Kidney (tissue), 14 donors: Measurements from ENCODE around the gene ATP6V1G3. TPM values are rescaled to one million over a fixed set of nuclear protein-coding genes. Genes with fewer than 3 reads are reported as not detected.

ENCODE experiments used
- DNase-seq, 5 donors: peaks; one replicate each; pipeline ENCODE4 v3.0.0-alpha.2; 2013 to 2020
- FAIRE-seq: peaks from 2 replicates; lab custom pipeline; 2012; peaks lifted over from hg19 to GRCh38; lab: Jason Lieb, UNC
- H3K27ac ChIP-seq, 2 donors: one replicate each; pipeline ENCODE4 v1.7.0; 2013; ENCODE audit warnings: low read depth in 2 of 2, low read length in 2 of 2, inconsistent platforms in 1 of 2
- H3K27me3 ChIP-seq: one replicate; pipeline ENCODE4 v1.7.1; 2013; ENCODE audit warnings: low read length, inconsistent platforms; ENCODE audit not compliant: control insufficient read depth, insufficient read depth
- H3K36me3 ChIP-seq, 3 donors: one replicate each; pipeline versions ENCODE4 v1.7.0 to v1.7.1; 2013; ENCODE audit warnings: low read length in 3 of 3, control low read depth in 1 of 3, inconsistent platforms in 1 of 3; ENCODE audit not compliant: insufficient read depth in 3 of 3, control insufficient read depth in 2 of 3
- H3K4me1 ChIP-seq, 3 donors: one replicate each; pipeline versions ENCODE4 v1.7.0 to v1.7.1; 2013; ENCODE audit warnings: low read length in 3 of 3, inconsistent platforms in 1 of 3, low read depth in 1 of 3; ENCODE audit not compliant: control insufficient read depth in 2 of 3, insufficient read depth in 2 of 3
- H3K4me3 ChIP-seq, 3 donors: one replicate each; pipeline versions ENCODE4 v1.7.0 to v1.8.1; 2013; ENCODE audit warnings: low read length in 3 of 3, control low read depth in 1 of 3, inconsistent platforms in 1 of 3
- H3K9ac ChIP-seq, 3 donors: one replicate each; pipeline versions ENCODE4 v1.7.0 to v1.7.1; 2013; ENCODE audit warnings: low read length in 3 of 3, control low read depth in 1 of 3, inconsistent platforms in 1 of 3
- H3K9me3 ChIP-seq, 3 donors: one replicate each; pipeline versions ENCODE4 v1.7.0 to v1.7.1; 2013; ENCODE audit warnings: low read length in 3 of 3, control low read depth in 1 of 3, inconsistent platforms in 1 of 3; ENCODE audit not compliant: control insufficient read depth in 2 of 3, insufficient read depth in 1 of 3
- intact Hi-C: fragments of 100-400 bp; cut with DNase I; formaldehyde crosslinking; loops from one replicate; pipeline ENCODE4 v1.11.1; 2022
- polyA plus RNA-seq: library from polyadenylated mRNA; stranded (reverse); fragments of 350-450 nt; fragmentation: Illumina TruSeq; extraction: RNeasy Lipid Tissue Mini Kit (QIAGEN cat#74804); gene quantifications from one replicate; pipeline ENCODE4 v1.2.3, GENCODE V29; 2014; ENCODE audit warnings: low read depth, low replicate concordance; ENCODE audit not compliant: insufficient read depth
- total RNA-seq: library from RNA; stranded (reverse); fragmentation: NEBNext Ultra II Directional; extraction: Animal tissue kit (Norgen Biotek cat#: 25700); gene quantifications from one replicate; pipeline ENCODE4 v1.2.1, GENCODE V29; 2021
- TF ChIP-seq, protein P1 (sequence below): IDR thresholded peaks from 3 replicates; pipeline ENCODE4 v1.5.1; 2012; ENCODE audit warnings: mild to moderate bottlenecking, moderate library complexity, borderline replicate concordance; ENCODE audit not compliant: insufficient read depth; ENCODE audit errors: extremely low read depth
- donor health status: control.
- donor health status: control.
- donor health status: control.
- donor health status: control.
- donor health status: control.
- donor health status: DM: yes; HTN: yes; CAD: no.
- donor health status: Normal renal cell carcinoma (clear cell type).

ATP6V1G3 gene
- total and polyA plus RNA-seq, 2 donors from 2014 or later = 1.9 to 102 TPM

DNA sequence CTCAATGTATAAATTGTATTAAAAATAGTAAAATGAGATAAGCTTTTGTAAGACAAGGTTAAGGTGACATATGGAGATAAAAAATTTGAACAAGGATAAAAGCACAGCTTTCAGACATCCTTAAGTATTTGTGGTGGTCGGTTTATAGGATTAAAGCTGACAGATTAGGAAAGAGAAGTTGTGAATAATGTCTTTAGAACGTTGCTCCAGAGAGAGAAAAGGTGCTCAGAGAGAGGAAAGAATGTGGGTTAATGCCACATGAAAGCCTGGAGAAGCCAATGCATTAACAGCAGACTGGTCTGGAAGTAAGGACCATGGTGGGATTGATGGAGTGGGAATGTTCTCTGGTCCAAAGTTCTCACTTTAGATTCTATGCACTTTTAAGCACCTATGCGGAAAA, 44.8 kb downstream of the ATP6V1G3 start:
- Histone ChIP-seq H3K27ac (no peak overlapping the region), H3K27me3 (no peaks in the 10 kb centered on the region), H3K4me3 (no peak overlapping the region), H3K4me1 (no peaks in the 10 kb centered on the region), H3K9ac (no peak overlapping the region), H3K36me3 (no peaks in the 10 kb centered on the region), H3K9me3 (no peaks in the 10 kb centered on the region)
- intact Hi-C loops = no loop called here
- FAIRE-seq = no peak
- no peak for DNase-seq
- TF ChIP-seq, protein P1, sequence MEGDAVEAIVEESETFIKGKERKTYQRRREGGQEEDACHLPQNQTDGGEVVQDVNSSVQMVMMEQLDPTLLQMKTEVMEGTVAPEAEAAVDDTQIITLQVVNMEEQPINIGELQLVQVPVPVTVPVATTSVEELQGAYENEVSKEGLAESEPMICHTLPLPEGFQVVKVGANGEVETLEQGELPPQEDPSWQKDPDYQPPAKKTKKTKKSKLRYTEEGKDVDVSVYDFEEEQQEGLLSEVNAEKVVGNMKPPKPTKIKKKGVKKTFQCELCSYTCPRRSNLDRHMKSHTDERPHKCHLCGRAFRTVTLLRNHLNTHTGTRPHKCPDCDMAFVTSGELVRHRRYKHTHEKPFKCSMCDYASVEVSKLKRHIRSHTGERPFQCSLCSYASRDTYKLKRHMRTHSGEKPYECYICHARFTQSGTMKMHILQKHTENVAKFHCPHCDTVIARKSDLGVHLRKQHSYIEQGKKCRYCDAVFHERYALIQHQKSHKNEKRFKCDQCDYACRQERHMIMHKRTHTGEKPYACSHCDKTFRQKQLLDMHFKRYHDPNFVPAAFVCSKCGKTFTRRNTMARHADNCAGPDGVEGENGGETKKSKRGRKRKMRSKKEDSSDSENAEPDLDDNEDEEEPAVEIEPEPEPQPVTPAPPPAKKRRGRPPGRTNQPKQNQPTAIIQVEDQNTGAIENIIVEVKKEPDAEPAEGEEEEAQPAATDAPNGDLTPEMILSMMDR = no peak

DNA sequence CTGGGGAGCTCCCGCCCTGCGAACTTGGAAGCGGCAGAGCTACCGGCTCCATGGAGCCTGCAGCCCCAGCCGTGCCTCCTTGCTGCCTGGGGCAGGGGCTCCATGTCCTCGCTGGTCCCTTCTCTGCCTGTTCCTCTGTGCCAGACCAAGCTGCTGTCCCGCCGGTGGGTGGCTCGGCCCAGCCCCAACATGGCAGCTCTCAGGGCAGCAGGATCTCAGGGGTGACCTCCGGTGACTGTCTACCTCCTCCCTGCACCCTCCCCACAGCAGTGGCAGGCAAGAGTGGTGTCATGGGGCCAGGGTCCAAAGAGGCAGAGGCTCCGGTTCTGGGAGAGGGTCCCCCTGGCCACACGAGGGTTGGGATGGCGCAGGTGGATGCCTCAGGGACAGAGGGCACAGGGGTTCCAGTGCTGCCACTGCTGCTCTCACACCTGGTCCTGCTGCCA, 45.8 kb downstream of the ATP6V1G3 start:
- no peak overlapping the region for H3K4me3 ChIP-seq
- DNase-seq (peak in 1 of 5 donors; percentile 69), FAIRE-seq (no peak)
- no peaks in the 10 kb centered on the region for H3K4me1 ChIP-seq
- no peak overlapping the region for H3K27ac ChIP-seq
- no peaks in the 10 kb centered on the region for H3K36me3 ChIP-seq
- TF ChIP-seq, protein P1 = no peak
- no peak overlapping the region for H3K9ac ChIP-seq
- no peaks in the 10 kb centered on the region for H3K9me3 ChIP-seq
- H3K27me3 ChIP-seq = no peaks in the 10 kb centered on the region
- intact Hi-C loops = no loop called here

DNA sequence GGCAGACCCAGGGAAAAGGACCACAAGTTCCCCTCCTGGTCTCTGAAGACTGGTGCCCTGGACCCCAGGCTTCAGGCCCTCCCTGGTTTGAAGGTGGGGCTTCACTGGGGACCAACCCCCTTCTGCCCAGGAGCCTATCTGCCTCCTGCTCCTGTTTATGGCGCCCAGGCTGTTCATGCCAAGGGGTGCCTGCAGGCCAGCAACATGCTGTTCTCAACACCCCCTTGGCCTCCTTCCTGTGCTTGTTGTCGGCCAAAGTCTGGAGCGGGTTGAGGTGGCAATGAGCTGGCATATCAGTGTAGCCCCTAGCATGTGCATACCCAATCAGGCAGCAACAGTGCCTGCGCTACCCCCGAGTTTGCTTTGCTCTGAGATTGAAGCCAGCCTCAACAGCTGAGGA, 46.3 kb downstream of the ATP6V1G3 start:
- DNase-seq = peak in 1 of 5 donors; percentile 51
- TF ChIP-seq, protein P1 = no peak
- no peaks in the 10 kb centered on the region for H3K4me1 ChIP-seq
- no peaks in the 10 kb centered on the region for H3K9me3 ChIP-seq
- FAIRE-seq = no peak
- no peaks in the 10 kb centered on the region for H3K27me3 ChIP-seq
- no peaks in the 10 kb centered on the region for H3K36me3 ChIP-seq
- H3K9ac ChIP-seq = no peak overlapping the region
- H3K27ac ChIP-seq = no peak overlapping the region
- intact Hi-C loops = no loop called here
- H3K4me3 ChIP-seq = no peak overlapping the region

DNA sequence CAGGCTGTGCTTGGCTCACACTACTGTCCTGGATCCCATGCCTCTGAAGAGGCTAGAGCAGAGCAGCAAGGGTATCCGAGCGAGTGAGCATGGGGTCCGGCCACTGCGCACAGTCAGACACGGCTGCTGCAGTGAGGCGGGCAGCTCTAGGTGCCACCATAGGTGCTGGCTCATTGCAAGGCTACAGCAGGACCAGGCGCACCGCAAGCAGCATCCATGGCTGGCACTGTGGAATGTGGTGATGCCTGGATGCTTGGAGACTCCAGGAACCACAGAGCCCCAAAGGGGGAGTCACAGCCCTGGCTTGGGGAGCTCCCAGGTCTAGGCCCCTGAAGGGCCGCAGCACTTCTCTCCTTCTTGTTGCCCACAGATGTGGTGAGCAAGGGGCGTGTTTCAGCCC, 47.2 kb downstream of the ATP6V1G3 start:
- DNase-seq (peak in 1 of 5 donors; percentile 59), FAIRE-seq (no peak)
- H3K4me3 ChIP-seq = no peak overlapping the region
- intact Hi-C loops = no loop called here
- no peaks in the 10 kb centered on the region for H3K36me3 ChIP-seq
- H3K4me1 ChIP-seq = no peaks in the 10 kb centered on the region
- no peak overlapping the region for H3K27ac ChIP-seq
- no peaks in the 10 kb centered on the region for H3K9me3 ChIP-seq
- no peaks in the 10 kb centered on the region for H3K27me3 ChIP-seq
- TF ChIP-seq, protein P1 = no peak
- no peak overlapping the region for H3K9ac ChIP-seq
